Renal cortex interstitium (tissue), 11 donors: Measurements from ENCODE around the gene SIX1. TPM values are rescaled to one million over a fixed set of nuclear protein-coding genes. Genes with fewer than 3 reads are reported as not detected.

Source experiments
- DNase-seq, 11 donors: peaks; one replicate each; pipeline ENCODE4 v3.0.0-alpha.2; 2013; ENCODE audit warnings: low read depth in 9 of 11, low spot score in 4 of 11; ENCODE audit errors: extremely low read depth in 1 of 11
- polyA plus RNA-seq, 3 donors: library from polyadenylated mRNA; unstranded; fragments of 120-200 nt; gene quantifications; one replicate each; pipeline ENCODE4 v1.2.1, GENCODE V29; 2013; ENCODE audit not compliant: insufficient read length in 3 of 3

The SIX1 gene
- polyA plus RNA-seq, 3 donors = 10.2 to 12.7 (median 11.9) TPM

- DNase-seq = no peak
Observed at GRCh38 chr14:60646226-60646818, 3.0 kb downstream of the SIX1 start.

GRCh38 chr14:60645126-60645741, 4.0 kb downstream of the SIX1 start:
- no peak for DNase-seq

- DNase-seq = no peak
Observed at GRCh38 chr14:60644666-60645065, 4.6 kb downstream of the SIX1 start.

GRCh38 chr14:60643463-60644314, 5.6 kb downstream of the SIX1 start:
- no peak for DNase-seq

- no peak for DNase-seq
Observed at GRCh38 chr14:60643141-60643462, 6.2 kb downstream of the SIX1 start.

- DNase-seq = no peak
Observed at GRCh38 chr14:60642270-60643140, 6.8 kb downstream of the SIX1 start.

- no peak for DNase-seq
Observed at GRCh38 chr14:60641742-60642269, 7.5 kb downstream of the SIX1 start.

GRCh38 chr14:60640859-60641741, 8.2 kb downstream of the SIX1 start:
- no peak for DNase-seq

- no peak for DNase-seq
Observed at GRCh38 chr14:60639674-60640073, 9.6 kb downstream of the SIX1 start.

GRCh38 chr14:60637479-60638315, 11.6 kb downstream of the SIX1 start:
- DNase-seq = peak in 3 of 11 donors; percentile 72 to 83 (median 79)

- no peak for DNase-seq
Observed at GRCh38 chr14:60636879-60637478, 12.3 kb downstream of the SIX1 start.

GRCh38 chr14:60634153-60634552, 15.1 kb downstream of the SIX1 start:
- DNase-seq = no peak

GRCh38 chr14:60632777-60633176, 16.5 kb downstream of the SIX1 start:
- DNase-seq = no peak

- no peak for DNase-seq
Observed at GRCh38 chr14:60632257-60632656, 17.0 kb downstream of the SIX1 start.

GRCh38 chr14:60631842-60632241, 17.4 kb downstream of the SIX1 start:
- no peak for DNase-seq

- no peak for DNase-seq
Observed at GRCh38 chr14:60630129-60630528, 19.1 kb downstream of the SIX1 start.

GRCh38 chr14:60628892-60629291, 20.4 kb downstream of the SIX1 start:
- DNase-seq = no peak
